Activated CD4-positive, CD25-positive, alpha-beta regulatory T cell treated with anti-CD3 and anti-CD28 coated beads, Interleukin-2, amount 50 U/mL, for 72 hours (primary cell): ENCODE data around the gene ADAMTSL2.

ENCODE experiments used
- DNase-seq: peaks from one replicate; pipeline ENCODE4 v3.0.0; 2021

Gene ADAMTSL2

DNA sequence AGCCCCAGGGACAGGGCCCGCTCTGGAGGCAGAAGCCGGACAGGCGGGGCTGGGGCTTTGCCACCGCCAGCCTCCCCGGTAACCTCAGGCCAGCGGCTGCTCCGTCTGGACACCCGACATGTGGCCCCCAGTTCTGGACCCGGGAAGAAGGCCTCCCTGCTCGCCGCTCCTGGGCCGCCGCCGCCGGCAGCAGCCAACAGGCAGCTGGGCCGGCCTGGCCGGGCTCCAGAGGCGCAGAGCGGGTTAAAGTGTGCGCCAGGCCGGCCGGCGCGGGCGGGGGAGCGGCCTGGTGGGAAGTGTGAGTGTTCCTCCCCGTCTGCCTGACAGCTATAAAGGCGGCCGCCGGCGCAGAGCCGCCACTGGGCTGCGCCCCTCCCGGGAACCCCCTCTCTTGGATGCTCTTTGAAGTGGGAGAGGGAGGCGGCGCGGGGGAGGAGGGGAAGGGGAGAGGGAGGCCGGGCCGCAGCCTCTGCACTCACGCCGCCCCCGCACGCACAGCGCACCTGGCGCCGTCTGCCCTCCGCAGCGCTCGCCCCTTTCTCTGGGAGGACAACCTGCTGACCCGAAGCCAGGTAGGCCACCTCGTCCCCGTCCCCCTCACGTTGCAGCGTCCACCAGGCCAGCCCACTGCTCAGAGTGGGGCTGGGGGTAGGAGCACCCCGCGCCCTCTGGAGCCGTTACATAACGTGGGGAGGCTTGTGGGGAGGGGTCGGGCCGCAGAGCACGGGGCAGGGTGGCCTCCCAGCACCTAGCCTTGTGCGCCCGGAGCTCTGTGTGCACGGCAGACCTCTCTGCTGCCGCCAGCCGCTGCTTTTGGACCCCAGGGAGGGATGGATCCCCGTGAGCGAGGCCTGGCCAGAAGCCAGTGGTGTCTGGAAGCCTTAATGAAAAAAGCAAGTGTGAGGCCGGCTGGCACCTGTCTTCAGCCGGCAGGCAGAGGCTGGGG is at the start of gene ADAMTSL2:
ADAMTSL2 (plus strand) TSS at position 359 of the 946 bp plus-strand sequence. CDS start 2,009 bp downstream, outside the sequence.
- DNase-seq = no peak

GRCh38 chr9:133485531-133486260 is 48.8 kb upstream of the ADAMTSL2 start:
- no peak for DNase-seq

DNA sequence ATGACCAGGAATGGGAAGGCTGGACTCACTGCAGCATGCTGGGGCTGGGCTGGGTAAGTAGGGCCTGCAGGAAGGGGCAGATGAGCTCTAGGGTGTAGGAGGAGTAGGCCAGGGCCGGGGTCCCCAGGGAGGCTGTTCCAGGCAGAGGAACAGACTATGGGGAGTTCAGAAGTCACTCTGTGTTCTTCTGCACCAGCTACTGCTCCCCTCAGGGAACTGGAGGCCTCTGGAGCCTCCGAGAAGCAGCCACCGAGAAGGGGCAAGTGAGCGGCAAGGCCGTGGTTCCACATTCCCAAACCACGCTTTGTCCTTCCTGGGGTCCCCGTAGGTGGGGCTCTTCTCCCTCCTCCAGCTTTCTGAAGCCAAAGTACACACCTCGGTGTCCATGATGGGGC is 47.2 kb upstream of the ADAMTSL2 start:
- DNase-seq = no peak

- DNase-seq = no peak
Measured at GRCh38 chr9:133488686-133489252, 45.7 kb upstream of the ADAMTSL2 start.

GRCh38 chr9:133489253-133490190 is 45.0 kb upstream of the ADAMTSL2 start:
- DNase-seq = no peak

GRCh38 chr9:133490201-133490681 is 44.3 kb upstream of the ADAMTSL2 start:
- no peak for DNase-seq

DNA sequence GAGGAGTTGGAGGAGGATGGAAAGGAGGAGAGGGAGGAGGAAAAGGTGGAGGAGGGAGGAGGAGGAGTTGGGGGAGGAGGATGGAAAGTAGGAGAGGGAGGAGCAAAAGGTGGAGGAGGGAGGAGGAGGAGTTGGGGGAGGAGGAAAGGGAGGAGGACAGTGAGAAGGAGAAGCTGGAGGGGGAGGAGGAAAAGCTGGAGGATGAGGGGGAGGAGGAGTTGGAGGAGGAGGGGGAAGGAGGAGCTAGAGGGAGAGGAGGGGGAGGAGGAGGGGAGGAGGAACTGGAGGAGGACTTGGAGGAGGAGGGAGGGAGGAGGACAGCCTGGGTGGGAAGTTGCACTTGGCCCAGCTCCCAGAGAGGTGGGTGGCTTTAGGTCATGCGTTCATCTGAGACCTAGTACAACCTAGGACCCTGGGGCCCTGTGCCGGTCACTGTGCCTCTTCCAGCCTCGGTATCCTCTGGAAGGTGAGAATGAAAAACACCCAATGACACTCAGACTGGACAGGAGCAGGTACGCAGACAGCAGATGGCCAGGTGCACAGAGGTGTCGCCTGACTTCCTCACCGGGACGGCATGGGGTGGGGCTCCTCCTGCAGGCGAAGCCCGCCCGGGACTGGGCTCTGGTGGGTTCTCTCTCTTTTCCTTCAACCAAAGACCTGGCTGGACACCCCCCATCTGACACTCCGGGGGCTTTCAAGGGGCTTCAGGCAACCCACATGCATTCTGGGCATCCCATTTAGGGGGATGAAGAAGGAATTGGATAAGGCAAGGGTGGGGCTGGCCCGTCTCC is 43.4 kb upstream of the ADAMTSL2 start:
- DNase-seq = no peak

- no peak for DNase-seq
Measured at GRCh38 chr9:133491656-133491925, 42.9 kb upstream of the ADAMTSL2 start.

- DNase-seq = no peak
Measured at GRCh38 chr9:133492061-133493021, 42.2 kb upstream of the ADAMTSL2 start.

DNA sequence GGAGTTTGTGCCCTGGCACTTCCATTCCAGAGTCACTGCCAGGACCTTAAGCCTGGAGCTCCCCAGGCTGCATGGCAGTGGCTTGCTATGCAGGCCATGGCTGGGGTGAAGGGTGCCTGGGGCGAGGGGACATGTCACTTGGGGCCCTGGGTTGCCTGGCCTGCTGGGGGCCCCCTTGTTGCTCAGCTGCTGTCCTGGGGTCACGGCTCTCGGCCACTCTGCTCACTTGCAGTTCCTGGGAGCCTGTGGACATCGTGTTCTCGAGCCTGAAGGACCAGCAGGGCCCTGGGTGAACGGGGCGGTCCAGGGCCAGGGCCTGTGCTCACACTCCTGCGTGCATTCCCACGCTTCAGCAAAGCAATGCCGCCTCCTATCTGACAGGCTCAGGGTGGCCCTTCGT is 41.1 kb upstream of the ADAMTSL2 start:
- no peak for DNase-seq

- DNase-seq = no peak
Measured at GRCh38 chr9:133493845-133494540, 40.5 kb upstream of the ADAMTSL2 start.

DNA sequence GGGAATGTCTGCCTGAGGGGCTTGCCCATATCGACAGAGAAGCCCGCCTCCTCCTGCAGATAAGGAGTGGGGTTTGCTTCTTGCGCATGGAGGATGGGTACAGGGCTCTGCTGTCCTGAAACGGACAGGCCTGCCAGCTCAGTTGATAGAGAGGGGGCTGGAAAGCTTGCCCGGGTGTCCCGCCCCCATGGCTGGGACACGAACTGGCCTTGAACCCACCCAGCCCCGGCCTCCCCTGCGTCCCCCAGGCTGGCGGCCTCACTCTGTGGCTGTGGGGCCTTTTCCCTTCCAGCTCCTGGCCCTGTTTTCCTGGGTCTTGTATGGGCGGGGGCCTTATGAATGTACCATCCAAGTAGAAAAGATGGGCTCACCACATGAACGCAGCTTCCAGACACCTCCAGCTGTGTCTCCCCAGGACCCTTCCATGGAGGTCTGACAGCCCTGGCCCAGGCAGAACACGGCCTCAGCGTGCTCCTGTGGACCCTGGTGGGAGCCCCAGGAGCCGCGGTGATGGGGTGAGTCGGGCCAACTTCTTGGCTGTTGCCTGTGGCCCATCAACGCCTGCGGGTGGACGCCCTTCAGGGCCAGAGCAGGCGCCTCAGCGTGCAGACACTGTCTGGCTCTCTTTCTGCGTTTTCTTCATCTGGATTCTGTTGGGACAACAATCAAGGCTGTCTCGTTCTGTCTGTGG is 39.7 kb upstream of the ADAMTSL2 start:
- DNase-seq = no peak

DNA sequence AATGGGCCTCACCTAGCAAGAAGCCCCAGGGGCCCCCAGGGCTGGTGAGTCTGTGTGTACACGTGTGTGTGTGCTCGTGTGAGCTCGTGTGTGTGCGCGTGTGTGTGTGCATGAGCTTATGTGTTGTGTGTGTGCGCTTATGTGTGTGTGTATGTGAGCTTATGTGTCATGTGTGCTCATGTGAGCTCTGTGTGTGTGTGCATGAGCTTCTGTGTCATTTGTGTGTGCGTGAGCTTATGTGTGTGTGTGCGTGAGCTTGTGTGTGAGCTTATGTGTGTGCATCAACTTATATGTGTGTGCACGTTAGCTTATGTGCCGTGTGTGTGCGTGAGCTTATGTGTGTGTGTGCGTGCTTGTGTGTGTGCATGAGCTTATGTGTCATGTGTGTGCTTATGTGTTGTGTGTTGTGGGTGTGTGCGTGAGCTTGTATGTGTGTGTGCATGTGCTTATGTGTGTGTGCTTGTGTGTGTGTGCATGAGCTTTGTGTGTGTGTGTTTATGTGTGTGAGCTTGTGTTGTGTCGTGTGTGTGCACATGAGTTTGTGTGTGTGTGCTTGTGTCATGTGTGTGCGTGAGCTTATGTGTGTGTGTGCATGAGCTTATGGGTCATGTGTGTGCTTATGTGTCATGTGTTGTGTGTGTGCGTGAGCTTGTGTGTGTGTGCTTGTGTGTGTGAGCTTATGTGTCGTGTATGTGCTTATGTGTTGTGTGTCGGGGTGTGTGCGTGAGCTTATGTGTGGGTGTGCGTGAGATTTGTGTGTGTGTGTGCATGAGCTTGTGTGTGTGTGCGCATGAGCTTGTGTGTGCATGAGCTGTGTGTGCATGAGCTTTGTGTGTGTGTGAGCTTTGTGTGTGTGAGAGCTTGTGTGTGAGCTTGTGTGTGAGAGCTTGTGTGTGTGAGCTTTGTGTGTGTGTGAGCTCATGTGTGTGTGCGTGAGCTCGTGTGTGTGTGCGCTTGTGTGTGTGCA is 38.9 kb upstream of the ADAMTSL2 start:
- DNase-seq = no peak

DNA sequence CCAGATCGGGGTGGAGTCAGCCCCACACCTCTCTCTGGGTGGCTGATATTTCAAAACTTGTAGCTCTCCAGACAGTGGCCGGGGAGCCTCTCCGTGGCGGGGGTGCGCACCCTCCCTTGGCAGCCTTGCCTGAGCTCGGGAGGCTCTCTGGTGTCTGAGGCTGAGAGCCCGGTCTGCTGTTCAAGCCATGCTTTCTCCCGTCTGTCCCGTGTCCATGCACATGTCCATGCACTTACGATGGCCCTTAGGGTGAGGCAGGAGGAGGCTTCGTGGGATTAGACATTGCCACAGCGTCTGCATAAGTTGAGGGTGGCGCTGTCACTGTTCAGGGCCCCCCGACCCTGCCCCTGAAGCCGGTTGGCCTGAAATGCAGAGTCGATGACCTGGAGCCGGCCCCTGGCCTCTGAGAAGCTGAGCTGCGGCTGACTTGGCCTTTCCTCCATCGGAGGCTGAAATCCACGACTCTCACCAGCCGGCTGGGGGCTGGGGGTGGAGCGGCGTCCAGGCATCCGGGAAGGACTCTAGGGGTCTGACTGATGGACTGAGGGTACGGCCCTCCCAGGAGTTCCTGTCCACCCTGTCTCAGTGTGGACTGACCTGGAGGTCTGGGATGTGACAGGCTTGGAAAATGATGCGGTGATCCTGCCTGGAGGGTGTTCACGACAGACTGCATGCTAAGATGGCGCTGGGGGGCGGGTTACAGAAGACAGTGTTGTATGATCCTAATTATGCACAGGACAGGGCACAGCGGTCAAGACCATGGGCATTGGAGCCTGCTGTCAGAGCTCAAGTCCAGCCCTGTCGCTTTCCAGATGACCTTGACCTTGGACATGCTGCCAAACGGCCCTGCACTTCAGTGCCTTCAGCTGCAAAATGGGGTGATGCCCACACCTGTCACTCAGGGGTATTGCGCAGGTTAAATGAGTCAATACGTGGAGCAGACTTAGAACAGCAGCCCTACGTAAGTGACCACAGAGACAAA is 37.4 kb upstream of the ADAMTSL2 start:
- DNase-seq = no peak

- no peak for DNase-seq
Measured at GRCh38 chr9:133499132-133499891, 35.2 kb upstream of the ADAMTSL2 start.

- DNase-seq = no peak
Measured at GRCh38 chr9:133499892-133500270, 34.6 kb upstream of the ADAMTSL2 start.
